HepG2 (cell line): ENCODE data around the gene THAP3. TPM values are rescaled to one million over a fixed set of nuclear protein-coding genes. Genes with fewer than 3 reads are reported as not detected.
A peak's percentile ranks its signal among the peaks of the same experiment; 100 is the strongest.

Experiments
- ATF6 ChIP-seq: sonication (generic); formaldehyde crosslinking; conservative IDR thresholded peaks from 2 replicates; pipeline ENCODE4 v1.4.0; 2020; ENCODE audit warnings: missing genetic modification reagents
- ATF7-NPFF ChIP-seq: sonication (generic); formaldehyde crosslinking; IDR thresholded peaks from 2 replicates; pipeline ENCODE4 v1.8.1; 2023; ENCODE audit warnings: mild to moderate bottlenecking, low read depth, missing genetic modification reagents, moderate library complexity
- FOXM1 ChIP-seq: sonication (generic); formaldehyde crosslinking; IDR thresholded peaks from 2 replicates; pipeline ENCODE4 v1.5.0; 2020; ENCODE audit warnings: missing genetic modification reagents
- HNF4A ChIP-seq: sonication (generic); formaldehyde crosslinking; IDR thresholded peaks from 2 replicates; pipeline ENCODE4 v1.4.0; 2020; ENCODE audit warnings: missing genetic modification reagents
- KAT7 ChIP-seq: IDR thresholded peaks from 2 replicates; pipeline ENCODE4 v1.6.1; 2018; ENCODE audit warnings: borderline replicate concordance, missing compliant biosample characterization
- KDM6A ChIP-seq: IDR thresholded peaks from 2 replicates; pipeline ENCODE4 v1.6.1; 2016; ENCODE audit warnings: low read depth
- LCORL ChIP-seq, 2 experiments: fragments of 450-650 bp in 1 of 2; sonication (generic) in 1 of 2; formaldehyde crosslinking in 1 of 2; IDR thresholded peaks; 2 replicates each; pipeline versions ENCODE4 v1.5.0 to v1.6.1; 2017 to 2020; ENCODE audit warnings: antibody characterized with exemption in 1 of 2, missing genetic modification reagents in 1 of 2
- MXI1 ChIP-seq: IDR thresholded peaks from 3 replicates; pipeline ENCODE4 v1.6.1; 2012; ENCODE audit warnings: low read depth, low read length, inconsistent platforms, borderline replicate concordance
- PRDM10 ChIP-seq: sonication (generic); formaldehyde crosslinking; IDR thresholded peaks from 2 replicates; pipeline ENCODE4 v1.4.0; 2020; ENCODE audit warnings: low read depth, missing genetic modification reagents
- SAP130 ChIP-seq: IDR thresholded peaks from 2 replicates; pipeline ENCODE4 v1.6.1; 2016; ENCODE audit warnings: low read depth
- SCMH1 ChIP-seq: sonication (generic); formaldehyde crosslinking; IDR thresholded peaks from 2 replicates; pipeline ENCODE4 v1.9.0; 2021; ENCODE audit warnings: missing genetic modification reagents, mild to moderate bottlenecking, borderline replicate concordance
- SOX6 ChIP-seq, 2 experiments: fragments of 450-650 bp in 1 of 2; sonication (generic) in 1 of 2; formaldehyde crosslinking in 1 of 2; IDR thresholded peaks; 2 replicates each; pipeline versions ENCODE4 v1.4.0 to v1.6.1; 2017 to 2020; ENCODE audit warnings: antibody characterized with exemption in 1 of 2, mild to moderate bottlenecking in 1 of 2, missing genetic modification reagents in 1 of 2
- SP2 ChIP-seq: sonication (generic); formaldehyde crosslinking; IDR thresholded peaks from 2 replicates; pipeline ENCODE4 v1.5.1; 2020; ENCODE audit warnings: mild to moderate bottlenecking, missing genetic modification reagents
- TARDBP ChIP-seq: sonication (generic); formaldehyde crosslinking; IDR thresholded peaks from 2 replicates; pipeline ENCODE4 v1.8.0; 2022; ENCODE audit warnings: mild to moderate bottlenecking, missing genetic modification reagents
- U2AF2 ChIP-seq: fragments of 200-400 bp; formaldehyde crosslinking; IDR thresholded peaks from 2 replicates; pipeline ENCODE4 v1.6.1; 2017; ENCODE audit warnings: low read depth, mild to moderate bottlenecking, low read length
- ZNF704 ChIP-seq: sonication (generic); formaldehyde crosslinking; IDR thresholded peaks from 2 replicates; pipeline ENCODE4 v1.8.1; 2023; ENCODE audit warnings: mild to moderate bottlenecking, inconsistent platforms, moderate library complexity, missing genetic modification reagents, borderline replicate concordance
- polyA plus RNA-seq, 8 experiments: library from polyadenylated mRNA; depleted of rRNA in 3 of 8; stranded (reverse) in 7 of 8; unstranded in 1 of 8; fragments of >200 nt; fragmentation: Illumina TruSeq in 4 of 8; extraction: Trizol in 4 of 8; gene quantifications; 2 replicates each; pipeline versions ENCODE4 v1.2.1 to v1.2.3, GENCODE V29; 2011 to 2016; ENCODE audit warnings: low read depth in 4 of 8, missing spikeins in 1 of 8, mixed read lengths in 1 of 8; ENCODE audit not compliant: insufficient read depth in 1 of 8
- total RNA-seq, 5 experiments: library from RNA; depleted of rRNA; stranded (reverse); fragments of >200 nt; fragmentation: Illumina TruSeq; extraction: Trizol; gene quantifications; 2 replicates each; pipeline ENCODE4 v1.2.3, GENCODE V29; 2016; ENCODE audit warnings: low read depth in 1 of 5
- TF ChIP-seq, protein P1 (sequence below): sonication (generic); formaldehyde crosslinking; IDR thresholded peaks from 2 replicates; pipeline ENCODE4 v1.4.0; 2020; ENCODE audit warnings: missing genetic modification reagents
- TF ChIP-seq, protein P2 (sequence below): sonication (generic); formaldehyde crosslinking; IDR thresholded peaks from 2 replicates; pipeline ENCODE4 v1.5.0; 2020; ENCODE audit warnings: missing genetic modification reagents, mild to moderate bottlenecking, borderline replicate concordance
- TF ChIP-seq, protein P3 (sequence below): sonication (generic); formaldehyde crosslinking; IDR thresholded peaks from 2 replicates; pipeline ENCODE4 v1.4.0; 2020; ENCODE audit warnings: missing genetic modification reagents, borderline replicate concordance

THAP3 gene
- total and polyA plus RNA-seq, 2 of the 13 experiments (the other 11 are each of a cell fraction or from before 2014, with no cell fraction given), result 10.3 to 14.9 TPM

- TF ChIP-seq, protein P1, sequence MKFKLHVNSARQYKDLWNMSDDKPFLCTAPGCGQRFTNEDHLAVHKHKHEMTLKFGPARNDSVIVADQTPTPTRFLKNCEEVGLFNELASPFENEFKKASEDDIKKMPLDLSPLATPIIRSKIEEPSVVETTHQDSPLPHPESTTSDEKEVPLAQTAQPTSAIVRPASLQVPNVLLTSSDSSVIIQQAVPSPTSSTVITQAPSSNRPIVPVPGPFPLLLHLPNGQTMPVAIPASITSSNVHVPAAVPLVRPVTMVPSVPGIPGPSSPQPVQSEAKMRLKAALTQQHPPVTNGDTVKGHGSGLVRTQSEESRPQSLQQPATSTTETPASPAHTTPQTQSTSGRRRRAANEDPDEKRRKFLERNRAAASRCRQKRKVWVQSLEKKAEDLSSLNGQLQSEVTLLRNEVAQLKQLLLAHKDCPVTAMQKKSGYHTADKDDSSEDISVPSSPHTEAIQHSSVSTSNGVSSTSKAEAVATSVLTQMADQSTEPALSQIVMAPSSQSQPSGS, result peak; percentile 55; the same call in 1 of the 2 replicates
- TF ChIP-seq LCORL (IDR thresholded peaks at IDR 0.05), result no peak
- peak; percentile 58; the same call in 1 of the 2 replicates for TF ChIP-seq LCORL (CRISPR knock-in tag; IDR thresholded peaks at IDR 0.05)
- no peak for TF ChIP-seq ATF6 (CRISPR knock-in tag)
- TF ChIP-seq TARDBP (CRISPR knock-in tag), result peak; percentile 57; the same call in 1 of the 2 replicates
- peak; percentile 77; the same call in 1 of the 2 replicates for TF ChIP-seq KAT7
- peak; percentile 60; the same call in 1 of the 2 replicates for TF ChIP-seq PRDM10 (CRISPR knock-in tag)
- TF ChIP-seq, protein P2, sequence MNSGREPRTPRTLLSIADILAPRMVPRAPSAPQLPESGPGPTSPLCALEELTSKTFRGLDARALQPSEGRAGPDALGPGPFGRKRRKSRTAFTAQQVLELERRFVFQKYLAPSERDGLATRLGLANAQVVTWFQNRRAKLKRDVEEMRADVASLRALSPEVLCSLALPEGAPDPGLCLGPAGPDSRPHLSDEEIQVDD (CRISPR knock-in tag), result no peak
- TF ChIP-seq, protein P3, sequence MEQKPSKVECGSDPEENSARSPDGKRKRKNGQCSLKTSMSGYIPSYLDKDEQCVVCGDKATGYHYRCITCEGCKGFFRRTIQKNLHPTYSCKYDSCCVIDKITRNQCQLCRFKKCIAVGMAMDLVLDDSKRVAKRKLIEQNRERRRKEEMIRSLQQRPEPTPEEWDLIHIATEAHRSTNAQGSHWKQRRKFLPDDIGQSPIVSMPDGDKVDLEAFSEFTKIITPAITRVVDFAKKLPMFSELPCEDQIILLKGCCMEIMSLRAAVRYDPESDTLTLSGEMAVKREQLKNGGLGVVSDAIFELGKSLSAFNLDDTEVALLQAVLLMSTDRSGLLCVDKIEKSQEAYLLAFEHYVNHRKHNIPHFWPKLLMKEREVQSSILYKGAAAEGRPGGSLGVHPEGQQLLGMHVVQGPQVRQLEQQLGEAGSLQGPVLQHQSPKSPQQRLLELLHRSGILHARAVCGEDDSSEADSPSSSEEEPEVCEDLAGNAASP (CRISPR knock-in tag), result 0 out of 2 replicates have a peak, but pooled peaks have one; percentile 70
- TF ChIP-seq U2AF2, result no peak
- TF ChIP-seq SP2 (CRISPR knock-in tag), result no peak
- TF ChIP-seq MXI1, result peak; percentile 80; the same call in 1 of the 3 replicates
- peak; percentile 99 for TF ChIP-seq HNF4A (CRISPR knock-in tag)
- no peak for TF ChIP-seq ATF7-NPFF (CRISPR knock-in tag)
- no peak for TF ChIP-seq SOX6 (IDR thresholded peaks at IDR 0.05)
- TF ChIP-seq SOX6 (CRISPR knock-in tag; IDR thresholded peaks at IDR 0.05), result peak; percentile 76
- no peak for TF ChIP-seq ZNF704
- no peak for TF ChIP-seq FOXM1 (CRISPR knock-in tag)
- peak; percentile 100 for TF ChIP-seq SAP130 (CRISPR knock-in tag)
- no peak for TF ChIP-seq SCMH1 (CRISPR knock-in tag)
- TF ChIP-seq KDM6A (CRISPR knock-in tag), result peak; percentile 92
Observed at GRCh38 chr1:6582370-6582769, 42.3 kb upstream of the THAP3 start (continued).
